Measurements from ENCODE around the gene KRTAP5-2.

DNA sequence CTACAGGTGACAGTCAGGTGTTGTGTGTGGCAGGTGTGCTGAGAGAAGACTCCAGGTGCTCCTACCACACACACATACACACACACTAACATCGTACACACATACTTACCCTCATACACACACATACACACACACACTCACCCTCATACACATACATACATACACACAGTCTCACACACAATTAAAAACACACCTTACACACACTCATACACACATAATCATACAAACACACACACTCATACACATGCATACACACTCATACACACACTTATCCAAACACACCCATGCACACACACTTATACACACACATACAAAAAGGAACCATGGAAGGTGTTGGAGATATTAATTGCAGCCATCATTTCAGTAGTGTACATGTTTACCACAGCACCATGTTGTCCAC lies 5.5 kb upstream of the KRTAP5-2 start:
- TF ChIP-seq POLR2A (IDR thresholded peaks at IDR 0.05; ENCODE audit: low read depth, low read length) = no peak
- TF ChIP-seq RAD21 (IDR thresholded peaks at IDR 0.05; ENCODE audit: low read length) = no peak
- no peak for TF ChIP-seq FOS (IDR thresholded peaks at IDR 0.05; ENCODE audit: low read depth, low read length)
- TF ChIP-seq, protein P1, sequence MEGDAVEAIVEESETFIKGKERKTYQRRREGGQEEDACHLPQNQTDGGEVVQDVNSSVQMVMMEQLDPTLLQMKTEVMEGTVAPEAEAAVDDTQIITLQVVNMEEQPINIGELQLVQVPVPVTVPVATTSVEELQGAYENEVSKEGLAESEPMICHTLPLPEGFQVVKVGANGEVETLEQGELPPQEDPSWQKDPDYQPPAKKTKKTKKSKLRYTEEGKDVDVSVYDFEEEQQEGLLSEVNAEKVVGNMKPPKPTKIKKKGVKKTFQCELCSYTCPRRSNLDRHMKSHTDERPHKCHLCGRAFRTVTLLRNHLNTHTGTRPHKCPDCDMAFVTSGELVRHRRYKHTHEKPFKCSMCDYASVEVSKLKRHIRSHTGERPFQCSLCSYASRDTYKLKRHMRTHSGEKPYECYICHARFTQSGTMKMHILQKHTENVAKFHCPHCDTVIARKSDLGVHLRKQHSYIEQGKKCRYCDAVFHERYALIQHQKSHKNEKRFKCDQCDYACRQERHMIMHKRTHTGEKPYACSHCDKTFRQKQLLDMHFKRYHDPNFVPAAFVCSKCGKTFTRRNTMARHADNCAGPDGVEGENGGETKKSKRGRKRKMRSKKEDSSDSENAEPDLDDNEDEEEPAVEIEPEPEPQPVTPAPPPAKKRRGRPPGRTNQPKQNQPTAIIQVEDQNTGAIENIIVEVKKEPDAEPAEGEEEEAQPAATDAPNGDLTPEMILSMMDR (conservative IDR thresholded peaks at IDR 0.05; ENCODE audit: low read depth, low read length) = no peak
- TF ChIP-seq, protein P2, sequence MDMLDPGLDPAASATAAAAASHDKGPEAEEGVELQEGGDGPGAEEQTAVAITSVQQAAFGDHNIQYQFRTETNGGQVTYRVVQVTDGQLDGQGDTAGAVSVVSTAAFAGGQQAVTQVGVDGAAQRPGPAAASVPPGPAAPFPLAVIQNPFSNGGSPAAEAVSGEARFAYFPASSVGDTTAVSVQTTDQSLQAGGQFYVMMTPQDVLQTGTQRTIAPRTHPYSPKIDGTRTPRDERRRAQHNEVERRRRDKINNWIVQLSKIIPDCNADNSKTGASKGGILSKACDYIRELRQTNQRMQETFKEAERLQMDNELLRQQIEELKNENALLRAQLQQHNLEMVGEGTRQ (IDR thresholded peaks at IDR 0.05; ENCODE audit: low read depth, low read length) = no peak
- TF ChIP-seq RFX5 (IDR thresholded peaks at IDR 0.05; ENCODE audit: low read depth, low read length) = no peak
